GM19372 (cell line): ENCODE measurements around the gene SURF4.
A peak's percentile ranks its signal among the peaks of the same experiment; 100 is the strongest.
"Not testable (repeated sequence)": the region's sequence is repeated elsewhere in the genome, so short reads cannot be mapped to it uniquely, and the experiment has no call there.

Experiments used
- ATAC-seq: cut with Tn5 transposase; IDR thresholded peaks from one replicate; pipeline ENCODE4 v1.9.1; 2021; ENCODE audit warnings: mild to moderate bottlenecking, low read depth, moderate library complexity; ENCODE audit not compliant: unreplicated experiment

The SURF4 gene

GRCh38 chr9:133340256-133340655 lies 35.6 kb downstream of the SURF4 start:
- ATAC-seq: no peak

DNA sequence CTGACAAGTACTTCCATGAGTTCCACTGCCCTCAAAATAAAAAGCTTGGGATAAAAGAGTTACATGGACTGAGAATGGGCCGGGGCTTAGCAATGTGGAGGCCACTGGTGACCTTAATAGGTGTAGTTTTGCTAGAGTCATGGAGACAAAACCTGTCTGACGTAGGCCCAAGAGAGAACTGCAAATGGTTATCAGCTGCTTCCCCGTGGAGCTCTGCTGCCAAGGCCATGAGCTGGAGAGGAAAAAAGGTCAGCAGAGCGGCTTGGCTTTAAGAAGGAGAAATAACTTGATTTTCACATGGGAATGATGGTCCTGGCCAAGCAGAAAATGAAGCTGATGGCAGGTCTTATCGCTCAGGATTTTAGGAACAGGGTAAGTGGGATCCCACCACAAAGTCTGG lies 36.2 kb downstream of the SURF4 start:
- ATAC-seq: no peak

GRCh38 chr9:133335924-133336811 lies 39.7 kb downstream of the SURF4 start, which contains the start of gene SURF6:
Gene SURF6, minus strand, starts transcription at chr9:133336188. Its CDS starts 56 bp downstream, at chr9:133336132.
- ATAC-seq: peak; percentile 79

GRCh38 chr9:133334888-133335287 lies 41.0 kb downstream of the SURF4 start:
- ATAC-seq: not testable (repeated sequence)

GRCh38 chr9:133334161-133334560 lies 41.7 kb downstream of the SURF4 start:
- no peak for ATAC-seq

- no peak for ATAC-seq
These were observed 42.3 kb downstream of the SURF4 start for GRCh38 chr9:133333566-133333965.

- ATAC-seq: no peak
These were observed 42.8 kb downstream of the SURF4 start for GRCh38 chr9:133333011-133333410.

DNA sequence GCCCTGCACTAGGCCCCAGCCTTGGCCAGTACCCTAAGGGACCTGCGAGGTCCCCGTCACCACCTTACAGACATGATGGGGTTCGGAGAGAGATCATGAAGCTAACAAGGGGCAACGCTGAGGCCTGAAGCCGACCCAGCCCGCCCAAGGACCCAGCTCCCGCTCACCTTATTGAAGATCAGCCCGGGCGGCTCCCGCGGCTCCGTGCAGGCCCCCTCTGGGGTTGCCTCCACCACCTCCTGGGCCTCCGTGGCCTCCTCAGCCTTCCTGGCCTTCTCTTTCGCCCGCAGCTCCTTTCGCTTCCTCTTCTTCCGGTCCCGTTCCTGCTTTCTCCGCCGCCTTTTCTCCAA lies 43.5 kb downstream of the SURF4 start:
- ATAC-seq: no peak

DNA sequence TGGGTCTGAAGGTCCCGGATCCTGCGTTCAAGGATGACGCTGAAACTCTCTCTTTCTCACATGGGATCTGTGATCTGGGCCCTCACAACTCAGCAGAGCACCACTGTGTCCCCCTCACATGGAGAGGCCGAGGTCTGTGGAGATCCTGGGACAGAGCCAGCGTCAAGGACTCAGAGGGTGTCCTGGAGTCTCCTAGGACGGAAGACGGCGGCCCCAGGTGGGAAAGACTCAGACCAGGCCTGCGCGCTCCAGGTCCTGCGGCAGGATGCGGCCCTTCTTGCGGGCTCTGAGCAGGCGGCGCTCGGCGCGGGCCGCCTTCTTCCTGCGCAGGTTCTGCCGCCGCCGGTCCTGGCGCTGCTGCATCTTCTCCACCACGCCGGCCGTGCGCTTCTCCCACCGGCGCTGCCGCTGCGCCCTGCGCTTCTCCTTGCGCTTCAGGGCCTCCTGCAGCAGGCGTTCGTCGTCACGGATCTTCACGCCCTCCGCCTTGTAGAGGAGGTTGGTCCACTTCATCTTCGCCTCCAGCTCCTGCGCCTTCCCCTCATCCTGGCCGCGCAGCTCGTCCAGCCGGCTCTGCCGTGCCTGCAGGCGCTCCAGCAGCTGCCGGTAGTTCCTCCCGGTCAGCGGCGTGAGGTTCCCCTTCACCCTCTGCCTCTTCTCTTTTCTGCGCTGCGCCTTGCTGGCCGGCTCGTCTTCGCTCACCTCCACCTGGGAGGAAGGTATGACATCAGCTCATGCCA lies 44.0 kb downstream of the SURF4 start:
- ATAC-seq: no peak

DNA sequence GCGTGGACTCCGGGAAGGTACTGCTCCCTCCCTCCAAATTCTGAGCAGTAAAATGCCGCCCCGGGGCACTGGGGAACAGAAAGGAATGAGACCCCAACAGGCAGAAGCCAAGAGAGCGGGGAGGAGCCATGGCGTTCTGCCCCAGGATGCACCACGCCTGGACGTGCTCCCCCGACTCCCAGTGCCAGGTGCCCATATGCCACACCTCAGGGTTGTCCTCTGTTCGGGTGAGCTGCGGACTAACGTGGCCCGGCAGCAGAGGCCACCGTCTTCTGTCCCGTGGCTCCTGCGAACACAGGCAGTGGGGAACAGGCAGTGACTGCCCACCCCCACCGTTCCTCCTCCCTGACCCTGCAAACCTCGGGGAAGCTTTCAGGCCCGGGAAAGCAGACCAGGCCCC lies 44.6 kb downstream of the SURF4 start:
- no peak for ATAC-seq

- ATAC-seq: not testable (repeated sequence)
These were observed 46.3 kb downstream of the SURF4 start for GRCh38 chr9:133329306-133330156.

- ATAC-seq: no peak
These were observed 47.9 kb downstream of the SURF4 start for GRCh38 chr9:133327834-133328484.

GRCh38 chr9:133327021-133327420 lies 48.8 kb downstream of the SURF4 start:
- ATAC-seq: not testable (repeated sequence)

DNA sequence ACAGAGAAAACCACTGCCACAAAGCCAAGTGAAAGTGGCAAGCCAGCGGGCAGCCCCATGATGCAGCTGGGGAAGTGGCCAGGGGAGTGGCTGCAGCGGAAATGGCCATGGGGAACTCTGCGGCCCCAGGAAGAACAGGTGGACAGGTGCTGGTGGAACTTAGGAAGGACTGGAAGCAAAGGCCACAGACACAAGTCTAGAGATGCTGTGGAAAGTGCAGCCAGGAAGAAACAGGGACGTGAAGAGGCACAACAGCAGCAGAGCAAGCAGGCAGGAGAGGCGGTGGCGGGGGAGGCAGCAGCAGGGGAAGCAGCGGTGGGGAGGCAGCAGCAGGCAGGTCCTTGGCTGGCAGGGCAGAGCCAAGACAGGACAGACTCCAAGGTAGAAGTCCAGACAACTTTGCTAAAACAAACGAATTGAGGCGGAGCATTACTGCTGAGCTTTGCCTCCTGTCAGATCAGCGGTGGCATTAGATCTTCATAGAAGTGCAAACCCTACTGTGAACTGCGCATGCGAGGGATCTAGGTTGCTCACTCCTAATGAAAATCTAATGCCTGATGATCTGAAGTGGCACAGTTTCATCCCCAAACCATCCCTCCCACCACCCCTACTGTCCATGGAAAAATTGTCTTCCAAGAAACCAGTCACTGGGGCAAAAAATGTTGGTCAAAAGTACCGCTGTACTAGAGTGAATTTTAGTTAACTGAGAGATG lies 51.7 kb downstream of the SURF4 start:
- ATAC-seq: no peak

DNA sequence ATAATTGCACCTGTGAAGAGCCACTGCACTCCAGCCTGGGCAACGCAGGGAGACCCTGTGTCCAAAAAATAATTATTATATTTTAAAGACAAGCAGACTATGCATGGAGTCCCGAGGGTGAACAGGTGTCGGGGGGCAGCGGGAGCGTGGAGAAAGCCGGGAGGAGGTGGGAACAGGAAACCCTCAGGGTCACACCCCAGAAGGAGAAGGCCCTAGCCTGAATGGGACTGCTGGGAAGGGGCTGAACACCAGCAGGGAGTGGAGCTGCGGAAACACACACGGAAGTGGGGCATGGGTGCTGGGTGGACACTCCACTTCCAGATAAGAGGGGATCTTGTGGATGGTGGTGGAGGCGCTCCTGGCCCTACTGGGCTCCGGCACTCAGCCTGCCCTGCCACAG lies 52.6 kb downstream of the SURF4 start:
- no peak for ATAC-seq

GRCh38 chr9:133322701-133323100 lies 53.2 kb downstream of the SURF4 start:
- no peak for ATAC-seq

DNA sequence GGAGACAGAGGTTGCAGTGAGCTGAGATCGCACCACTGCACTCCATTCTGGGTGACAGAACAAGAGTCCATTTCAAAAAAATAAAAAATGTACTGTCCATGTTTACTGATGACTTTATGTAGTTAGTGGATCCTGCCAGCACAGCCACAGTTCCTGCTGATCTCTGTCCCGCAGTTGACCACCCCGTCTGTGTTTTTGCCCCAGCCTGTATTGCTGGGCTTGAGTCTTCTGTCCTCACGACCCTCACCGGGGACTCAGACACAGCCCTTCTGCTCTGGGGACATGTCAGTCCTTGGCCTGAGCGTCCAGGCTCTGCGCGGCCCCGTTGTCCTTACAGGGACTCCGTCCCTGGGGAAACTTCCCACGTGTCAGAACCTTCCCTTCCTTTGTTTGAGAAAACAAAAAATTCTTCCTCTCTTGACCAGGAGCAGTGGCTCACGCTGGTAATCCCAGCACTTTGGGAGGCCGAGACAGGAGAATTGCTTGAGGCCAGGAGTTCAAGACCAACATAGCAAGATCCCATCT lies 54.4 kb downstream of the SURF4 start:
- no peak for ATAC-seq

GRCh38 chr9:133320421-133320881 lies 55.4 kb downstream of the SURF4 start:
- ATAC-seq: no peak

- not testable (repeated sequence) for ATAC-seq
These were observed 58.3 kb downstream of the SURF4 start for GRCh38 chr9:133317551-133317950.
